Ramos (cell line): ENCODE data around the gene SHMT1.
"Not testable (repeated sequence)": the region's sequence is repeated elsewhere in the genome, so short reads cannot be mapped to it uniquely, and the experiment has no call there.

Source experiments
- in situ Hi-C: fragments of 300-500 bp; cut with MboI; formaldehyde crosslinking; loops from one replicate; pipeline ENCODE4 v1.14.3; 2022; ENCODE audit warnings: low sequenced_read_pairs; ENCODE audit not compliant: unreplicated experiment

The SHMT1 gene

GRCh38 chr17:18363101-18364049, at the start of gene SHMT1:
TSS of gene SHMT1 (minus strand) at chr17:18363550. CDS start at chr17:18355981, 7,569 bp downstream.
- in situ Hi-C loops: loop anchor here (25.0 kb wide), 1 partner anchor 1551 kb away; no protein-coding TSS in a partner anchor

- in situ Hi-C loops: not testable (repeated sequence)
These were observed 48.7 kb upstream of the SHMT1 start for GRCh38 chr17:18412001-18412538.

- in situ Hi-C loops: not testable (repeated sequence)
These were observed 48.1 kb upstream of the SHMT1 start for GRCh38 chr17:18411377-18411864.

- in situ Hi-C loops: not testable (repeated sequence)
These were observed 47.4 kb upstream of the SHMT1 start for GRCh38 chr17:18410736-18411135.

- in situ Hi-C loops: not testable (repeated sequence)
These were observed 46.0 kb upstream of the SHMT1 start for GRCh38 chr17:18409321-18409720.

GRCh38 chr17:18408906-18409305, 45.6 kb upstream of the SHMT1 start:
- in situ Hi-C loops: not testable (repeated sequence)

- in situ Hi-C loops: not testable (repeated sequence)
These were observed 40.3 kb upstream of the SHMT1 start for GRCh38 chr17:18403604-18404003.

- in situ Hi-C loops: not testable (repeated sequence)
These were observed 39.8 kb upstream of the SHMT1 start for GRCh38 chr17:18403166-18403565.

- in situ Hi-C loops: not testable (repeated sequence)
These were observed 38.7 kb upstream of the SHMT1 start for GRCh38 chr17:18401872-18402590.

GRCh38 chr17:18388728-18389127, 25.4 kb upstream of the SHMT1 start:
- in situ Hi-C loops: not testable (repeated sequence)

- in situ Hi-C loops: not testable (repeated sequence)
These were observed 24.9 kb upstream of the SHMT1 start for GRCh38 chr17:18388266-18388665.

- in situ Hi-C loops: not testable (repeated sequence)
These were observed 24.2 kb upstream of the SHMT1 start for GRCh38 chr17:18387583-18387982.

GRCh38 chr17:18384271-18384670, 20.9 kb upstream of the SHMT1 start:
- in situ Hi-C loops: not testable (repeated sequence)

- in situ Hi-C loops: not testable (repeated sequence)
These were observed 19.7 kb upstream of the SHMT1 start for GRCh38 chr17:18383079-18383481.

GRCh38 chr17:18382441-18383078, 19.2 kb upstream of the SHMT1 start:
- in situ Hi-C loops: no loop called here

GRCh38 chr17:18381953-18382245, 18.5 kb upstream of the SHMT1 start:
- in situ Hi-C loops: no loop called here

GRCh38 chr17:18381158-18381952, 18.0 kb upstream of the SHMT1 start:
- in situ Hi-C loops: no loop called here

- in situ Hi-C loops: no loop called here
These were observed 17.3 kb upstream of the SHMT1 start for GRCh38 chr17:18380471-18381157.
